ENCODE measurements around the gene SLC9A5. TPM values are rescaled to one million over a fixed set of nuclear protein-coding genes. Genes with fewer than 3 reads are reported as not detected.

The SLC9A5 gene
- total and polyA plus RNA-seq, 4 donors = 0.05 to 0.25 (median 0.09) TPM; not detected in 1

DNA sequence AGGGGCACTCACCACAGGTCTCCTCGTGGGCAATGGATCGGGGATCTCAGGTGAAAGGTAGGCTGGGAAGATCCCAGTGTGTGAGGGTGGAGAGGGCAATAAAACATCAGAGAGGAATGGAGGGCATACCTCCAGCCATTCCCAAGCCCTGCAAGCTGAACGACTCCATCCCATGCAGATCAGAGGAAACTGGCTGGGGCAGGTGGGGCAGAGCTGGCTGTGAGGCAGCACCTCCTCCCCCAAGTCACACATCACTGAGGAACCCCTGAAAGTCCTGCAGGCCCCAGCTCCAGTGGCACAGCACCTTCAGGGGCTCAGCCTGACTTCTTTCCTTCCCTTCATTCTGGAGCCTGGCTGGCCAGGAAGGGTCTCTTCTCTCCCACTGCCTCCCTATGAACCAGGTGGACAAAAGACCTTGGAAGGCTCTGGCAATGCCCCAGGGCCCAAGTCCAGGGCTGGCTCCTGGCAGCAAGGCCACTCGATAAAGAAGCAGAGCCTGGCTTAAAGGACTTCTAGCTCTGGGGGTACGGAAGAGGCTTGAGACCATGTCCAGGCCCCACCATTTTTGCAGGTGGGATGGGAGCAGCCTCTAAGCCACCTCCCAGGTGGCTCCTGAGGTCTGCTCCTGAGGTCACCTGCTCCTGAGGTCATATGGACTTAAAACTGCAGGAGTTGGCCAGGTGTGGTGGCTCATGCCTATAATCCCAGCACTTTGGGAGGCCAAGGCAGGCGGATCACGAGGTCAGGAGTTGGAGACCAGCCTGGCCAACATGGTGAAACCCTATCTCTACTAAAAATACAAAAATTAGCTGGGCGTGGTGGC is 35.4 kb upstream of the SLC9A5 start:
- H3K36me3 ChIP-seq (ENCODE audit: control insufficient read depth in 4 of 4, insufficient read depth in 3 of 4, low read depth in 1 of 4, low read length in 3 of 4) = no peaks in the 10 kb centered on the region
- H3K27ac ChIP-seq (ENCODE audit: low read depth in 1 of 2, low read length in 2 of 2) = no peak overlapping the region
- no peak overlapping the region for H3K9ac ChIP-seq (ENCODE audit: low read depth in 1 of 2, low read length in 2 of 2)
- H3K4me3 ChIP-seq (ENCODE audit: low read depth in 1 of 3, low read length in 3 of 3) = no peak overlapping the region
- no peak for DNase-seq (ENCODE audit: low spot score)
- WGBS = 72% methylated on average over 8 of the region's 8 CpGs
- H3K9me3 ChIP-seq (ENCODE audit: control insufficient read depth in 4 of 4, low read length in 3 of 4) = no peaks in the 10 kb centered on the region
- no peaks in the 10 kb centered on the region for H3K27me3 ChIP-seq (ENCODE audit: control insufficient read depth in 4 of 4, insufficient read depth in 4 of 4, low read length in 3 of 4)
- H3K4me1 ChIP-seq (ENCODE audit: control insufficient read depth in 4 of 4, insufficient read depth in 4 of 4, low read length in 3 of 4) = peaks cover 16 to 49% (median 36%) of the 10 kb centered on the region in 4 donors
- TF ChIP-seq SP1 (IDR thresholded peaks at IDR 0.05) (no peak), RXRA (IDR thresholded peaks at IDR 0.05) (no peak), RAD21 (IDR thresholded peaks at IDR 0.05) (no peak), GABPA (IDR thresholded peaks at IDR 0.05 in 1 of 2, conservative IDR thresholded peaks at IDR 0.05 in 1 of 2) (no peak)
- TF ChIP-seq, protein P1, sequence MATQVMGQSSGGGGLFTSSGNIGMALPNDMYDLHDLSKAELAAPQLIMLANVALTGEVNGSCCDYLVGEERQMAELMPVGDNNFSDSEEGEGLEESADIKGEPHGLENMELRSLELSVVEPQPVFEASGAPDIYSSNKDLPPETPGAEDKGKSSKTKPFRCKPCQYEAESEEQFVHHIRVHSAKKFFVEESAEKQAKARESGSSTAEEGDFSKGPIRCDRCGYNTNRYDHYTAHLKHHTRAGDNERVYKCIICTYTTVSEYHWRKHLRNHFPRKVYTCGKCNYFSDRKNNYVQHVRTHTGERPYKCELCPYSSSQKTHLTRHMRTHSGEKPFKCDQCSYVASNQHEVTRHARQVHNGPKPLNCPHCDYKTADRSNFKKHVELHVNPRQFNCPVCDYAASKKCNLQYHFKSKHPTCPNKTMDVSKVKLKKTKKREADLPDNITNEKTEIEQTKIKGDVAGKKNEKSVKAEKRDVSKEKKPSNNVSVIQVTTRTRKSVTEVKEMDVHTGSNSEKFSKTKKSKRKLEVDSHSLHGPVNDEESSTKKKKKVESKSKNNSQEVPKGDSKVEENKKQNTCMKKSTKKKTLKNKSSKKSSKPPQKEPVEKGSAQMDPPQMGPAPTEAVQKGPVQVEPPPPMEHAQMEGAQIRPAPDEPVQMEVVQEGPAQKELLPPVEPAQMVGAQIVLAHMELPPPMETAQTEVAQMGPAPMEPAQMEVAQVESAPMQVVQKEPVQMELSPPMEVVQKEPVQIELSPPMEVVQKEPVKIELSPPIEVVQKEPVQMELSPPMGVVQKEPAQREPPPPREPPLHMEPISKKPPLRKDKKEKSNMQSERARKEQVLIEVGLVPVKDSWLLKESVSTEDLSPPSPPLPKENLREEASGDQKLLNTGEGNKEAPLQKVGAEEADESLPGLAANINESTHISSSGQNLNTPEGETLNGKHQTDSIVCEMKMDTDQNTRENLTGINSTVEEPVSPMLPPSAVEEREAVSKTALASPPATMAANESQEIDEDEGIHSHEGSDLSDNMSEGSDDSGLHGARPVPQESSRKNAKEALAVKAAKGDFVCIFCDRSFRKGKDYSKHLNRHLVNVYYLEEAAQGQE (IDR thresholded peaks at IDR 0.05) = no peak

GRCh38 chr16:67215706-67216105 is 33.1 kb upstream of the SLC9A5 start:
- Histone ChIP-seq H3K4me3 (ENCODE audit: low read depth in 1 of 3, low read length in 3 of 3) (no peak overlapping the region), H3K27ac (ENCODE audit: low read depth in 1 of 2, low read length in 2 of 2) (no peak overlapping the region), H3K4me1 (ENCODE audit: control insufficient read depth in 4 of 4, insufficient read depth in 4 of 4, low read length in 3 of 4) (peaks cover 8 to 35% (median 26%) of the 10 kb centered on the region in 4 donors), H3K9ac (ENCODE audit: low read depth in 1 of 2, low read length in 2 of 2) (no peak overlapping the region), H3K27me3 (ENCODE audit: control insufficient read depth in 4 of 4, insufficient read depth in 4 of 4, low read length in 3 of 4) (no peaks in the 10 kb centered on the region), H3K36me3 (ENCODE audit: control insufficient read depth in 4 of 4, insufficient read depth in 3 of 4, low read depth in 1 of 4, low read length in 3 of 4) (no peaks in the 10 kb centered on the region), H3K9me3 (ENCODE audit: control insufficient read depth in 4 of 4, low read length in 3 of 4) (no peaks in the 10 kb centered on the region)
- no peak for TF ChIP-seq GABPA (IDR thresholded peaks at IDR 0.05 in 1 of 2, conservative IDR thresholded peaks at IDR 0.05 in 1 of 2)
- no peak for TF ChIP-seq YY1 (IDR thresholded peaks at IDR 0.05)
- no peak for TF ChIP-seq RXRA (IDR thresholded peaks at IDR 0.05)
- TF ChIP-seq JUND (IDR thresholded peaks at IDR 0.05) = no peak
- TF ChIP-seq, protein P1 (IDR thresholded peaks at IDR 0.05) = no peak
- TF ChIP-seq RAD21 (IDR thresholded peaks at IDR 0.05) = no peak
- no peak for TF ChIP-seq HNF4A (conservative IDR thresholded peaks at IDR 0.05)
- no peak for TF ChIP-seq CTCF (IDR thresholded peaks at IDR 0.05; ENCODE audit: low read depth, low read length, missing input control)
- TF ChIP-seq ATF3 (IDR thresholded peaks at IDR 0.05) = no peak
- TF ChIP-seq EGR1 (IDR thresholded peaks at IDR 0.05; ENCODE audit: low read depth in 2 of 2) = no peak
- TF ChIP-seq FOXA1 (IDR thresholded peaks at IDR 0.05) = no peak
- no peak for TF ChIP-seq NR2F2 (IDR thresholded peaks at IDR 0.05)
- 86% methylated on average over 5 of the region's 5 CpGs for WGBS
- DNase-seq (ENCODE audit: low spot score) = no peak
